Fibroblast of skin of right quadriceps (primary cell): ENCODE results near the gene LZIC.
A peak's percentile ranks its signal among the peaks of the same experiment; 100 is the strongest.

Source experiments
- DNase-seq: peaks from one replicate; pipeline ENCODE4 v3.0.0-alpha.2; 2013

Gene LZIC

GRCh38 chr1:9883585-9884449, 59.4 kb downstream of the LZIC start:
- DNase-seq, result no peak

DNA sequence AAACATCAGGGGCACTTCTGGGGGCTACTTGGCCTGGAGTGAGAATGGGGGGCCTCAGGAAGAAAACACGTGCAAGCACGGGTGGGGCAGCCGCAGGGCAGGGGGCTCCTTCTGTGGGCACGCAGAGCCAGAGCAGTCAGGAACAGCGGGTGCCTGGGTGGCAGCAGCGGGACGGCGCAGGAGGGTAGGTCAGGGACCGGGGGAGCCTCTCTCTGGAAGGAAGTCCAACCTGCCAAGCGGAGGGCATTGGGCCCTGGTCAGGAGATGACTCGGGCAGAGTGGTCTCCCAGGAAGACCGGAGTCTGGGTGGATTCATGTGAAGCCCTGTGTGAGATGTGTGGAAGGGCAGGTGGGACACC, 60.3 kb downstream of the LZIC start:
- DNase-seq, result no peak

GRCh38 chr1:9882296-9882944, 60.8 kb downstream of the LZIC start:
- DNase-seq, result no peak

DNA sequence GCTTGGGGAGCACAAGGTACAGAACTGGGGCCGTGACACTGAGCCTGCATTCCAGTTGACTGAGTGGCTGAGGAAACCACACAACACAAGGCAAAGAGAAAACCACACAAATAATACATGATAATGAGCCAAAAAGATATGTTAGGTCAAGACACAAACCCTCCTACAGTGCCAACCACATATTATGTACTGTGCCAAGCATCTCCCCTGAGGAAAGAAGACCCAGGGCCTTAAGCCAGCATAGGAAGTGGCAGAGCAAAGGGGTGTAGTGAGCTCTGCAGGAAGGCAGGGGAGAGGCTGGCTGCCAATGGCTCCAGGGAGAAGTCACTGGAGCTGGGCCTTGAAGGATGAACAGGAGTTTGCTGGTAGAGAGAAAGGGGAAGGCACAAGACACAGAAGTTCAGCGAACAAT, 61.3 kb downstream of the LZIC start:
- DNase-seq, result peak; percentile 61
